Measurements from ENCODE around the gene SCARB1. TPM values are rescaled to one million over a fixed set of nuclear protein-coding genes. Genes with fewer than 3 reads are reported as not detected.

SCARB1 gene
- total RNA-seq, 1 donor, result 9.4 TPM

- no peak for TF ChIP-seq CTCF (IDR thresholded peaks at IDR 0.05; ENCODE audit: extremely low read depth, low read depth, low read length)
- no peak overlapping the region for H3K27ac ChIP-seq (ENCODE audit: low read depth, low read length)
- H3K79me2 ChIP-seq (ENCODE audit: insufficient read depth, low read length), result no peaks in the 10 kb centered on the region
- H3K36me3 ChIP-seq (ENCODE audit: insufficient read depth, low read length), result no peaks in the 10 kb centered on the region
- no peaks in the 10 kb centered on the region for H3K27me3 ChIP-seq (ENCODE audit: insufficient read depth, low read length)
- no peaks in the 10 kb centered on the region for H3K9me3 ChIP-seq (ENCODE audit: low read depth, low read length)
- no peak overlapping the region for H3K4me3 ChIP-seq (ENCODE audit: insufficient read depth, low read length)
- H3K4me1 ChIP-seq (ENCODE audit: insufficient read depth, low read length), result peaks cover 9% of the 10 kb centered on the region
- H3K4me2 ChIP-seq (ENCODE audit: insufficient read depth, low read length), result no peak overlapping the region
- H4K20me1 ChIP-seq (ENCODE audit: insufficient read depth, low read length), result no peaks in the 10 kb centered on the region
- DNase-seq (ENCODE audit: insufficient read length, low spot score, missing footprints), result peak; percentile 89
- H2AFZ ChIP-seq (ENCODE audit: low read length), result no peak overlapping the region
These were observed 136.3 kb downstream of the SCARB1 start for GRCh38 chr12:124727264-124727800.

Small RNA genes within 50 kb of the gene (small RNA-seq; reads per million reads assigned to genes)
- not detected for gene RNU6-927P

Other genes starting within 250 kb of the SCARB1 start
- gene UBC, start 50.8 kb upstream of the SCARB1 start, total RNA-seq, result 1,904 and 1,975 TPM in 2 replicates
- gene DHX37, start 125.3 kb upstream of the SCARB1 start, total RNA-seq, result 14.1 and 16.6 TPM in 2 replicates
- gene BRI3BP, start 129.8 kb upstream of the SCARB1 start, total RNA-seq, result 2.1 and 2.2 TPM in 2 replicates
- 24.5 and 26.4 TPM in 2 replicates for gene AACS, start 201.6 kb upstream of the SCARB1 start, total RNA-seq

Data from osteoblast (primary cell).